GM18867 (cell line): ENCODE results near the gene KIR2DL4.
"Not testable (repeated sequence)": the region's sequence is repeated elsewhere in the genome, so short reads cannot be mapped to it uniquely, and the experiment has no call there.

Experiments
- ATAC-seq: cut with Tn5 transposase; IDR thresholded peaks from one replicate; pipeline ENCODE4 v1.9.1; 2021; ENCODE audit warnings: mild to moderate bottlenecking, moderate library complexity; ENCODE audit not compliant: unreplicated experiment

Gene KIR2DL4

DNA sequence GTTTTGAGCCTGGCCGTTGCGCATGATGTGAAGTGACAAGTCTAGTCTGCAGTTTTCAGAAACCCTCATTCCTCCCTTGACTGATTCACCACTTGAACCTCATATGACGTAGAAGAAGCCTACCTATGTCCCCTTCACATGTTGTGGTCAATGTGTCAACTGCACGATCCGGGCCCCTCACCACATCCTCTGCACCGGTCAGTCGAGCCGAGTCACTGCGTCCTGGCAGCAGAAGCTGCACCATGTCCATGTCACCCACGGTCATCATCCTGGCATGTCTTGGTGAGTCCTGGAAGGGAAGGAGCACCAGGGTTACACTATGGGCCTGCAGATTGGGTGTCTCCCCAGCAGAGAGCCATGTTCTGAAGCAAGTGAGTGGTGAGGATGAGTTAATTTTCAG lies at the start of gene KIR2DL4:
TSS of gene KIR2DL4 (plus strand) at position 201 of the 400 bp plus-strand sequence. CDS start at position 243, 42 bp downstream.
- ATAC-seq = no peak

- not testable (repeated sequence) for ATAC-seq
Measured at GRCh38 chr19:54756204-54757110, 47.0 kb upstream of the KIR2DL4 start.

DNA sequence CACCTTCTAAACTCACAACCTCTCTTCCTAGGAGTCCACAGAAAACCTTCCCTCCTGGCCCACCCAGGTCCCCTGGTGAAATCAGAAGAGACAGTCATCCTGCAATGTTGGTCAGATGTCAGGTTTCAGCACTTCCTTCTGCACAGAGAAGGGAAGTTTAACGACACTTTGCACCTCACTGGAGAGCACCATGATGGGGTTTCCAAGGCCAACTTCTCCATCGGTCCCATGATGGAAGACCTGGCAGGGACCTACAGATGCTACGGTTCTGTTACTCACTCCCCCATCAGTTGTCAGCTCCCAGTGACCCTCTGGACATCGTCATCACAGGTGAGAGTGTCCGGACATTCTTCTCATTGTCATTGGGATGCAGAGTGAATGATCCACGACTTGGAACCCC lies 44.8 kb upstream of the KIR2DL4 start:
- ATAC-seq = not testable (repeated sequence)

GRCh38 chr19:54764219-54764618 lies 39.2 kb upstream of the KIR2DL4 start:
- not testable (repeated sequence) for ATAC-seq

DNA sequence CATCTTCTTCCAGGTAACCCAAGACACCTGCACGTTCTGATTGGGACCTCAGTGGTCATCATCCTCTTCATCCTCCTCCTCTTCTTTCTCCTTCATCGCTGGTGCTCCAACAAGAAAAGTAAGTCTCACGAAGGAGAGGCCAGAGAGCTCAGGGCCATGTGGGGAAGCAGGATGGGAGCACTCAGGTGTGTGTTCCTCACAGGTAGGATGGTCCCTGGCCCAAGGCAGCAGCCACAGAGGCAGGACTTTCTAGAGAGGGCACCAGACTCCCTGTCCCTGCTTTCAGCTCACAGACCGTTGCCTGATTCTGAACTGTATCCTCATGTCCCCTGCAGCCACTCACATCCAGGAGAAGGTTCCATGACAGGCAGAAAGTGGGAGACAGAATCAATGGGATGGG lies 36.9 kb upstream of the KIR2DL4 start:
- ATAC-seq = not testable (repeated sequence)

- not testable (repeated sequence) for ATAC-seq
Measured at GRCh38 chr19:54769646-54770045, 33.8 kb upstream of the KIR2DL4 start, which contains the start of gene KIR2DL1. Gene KIR2DL1 (plus strand): TSS chr19:54769793. CDS start chr19:54769851, 58 bp downstream.

GRCh38 chr19:54770511-54770910 lies 32.9 kb upstream of the KIR2DL4 start:
- not testable (repeated sequence) for ATAC-seq

- ATAC-seq = not testable (repeated sequence)
Measured at GRCh38 chr19:54771018-54771960, 32.1 kb upstream of the KIR2DL4 start.

DNA sequence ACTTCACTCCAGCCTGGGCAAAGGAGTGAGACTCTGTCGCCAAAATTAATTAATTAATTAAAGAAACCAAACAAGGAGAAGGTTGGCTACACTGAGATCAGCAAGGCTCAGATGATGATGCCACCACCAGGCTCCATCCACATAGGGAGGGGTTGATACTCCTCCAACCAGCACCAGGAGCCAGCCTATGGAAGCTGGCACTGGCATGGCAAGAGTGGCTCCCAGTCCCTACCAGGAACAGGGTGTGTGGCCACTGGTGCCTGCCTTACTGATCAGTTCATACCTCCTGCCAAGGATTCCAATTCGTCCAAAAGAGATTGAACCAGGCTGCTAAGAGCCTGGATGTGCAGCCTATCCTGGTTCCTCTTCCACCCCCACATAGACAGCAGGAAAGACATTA lies 30.7 kb upstream of the KIR2DL4 start:
- not testable (repeated sequence) for ATAC-seq

DNA sequence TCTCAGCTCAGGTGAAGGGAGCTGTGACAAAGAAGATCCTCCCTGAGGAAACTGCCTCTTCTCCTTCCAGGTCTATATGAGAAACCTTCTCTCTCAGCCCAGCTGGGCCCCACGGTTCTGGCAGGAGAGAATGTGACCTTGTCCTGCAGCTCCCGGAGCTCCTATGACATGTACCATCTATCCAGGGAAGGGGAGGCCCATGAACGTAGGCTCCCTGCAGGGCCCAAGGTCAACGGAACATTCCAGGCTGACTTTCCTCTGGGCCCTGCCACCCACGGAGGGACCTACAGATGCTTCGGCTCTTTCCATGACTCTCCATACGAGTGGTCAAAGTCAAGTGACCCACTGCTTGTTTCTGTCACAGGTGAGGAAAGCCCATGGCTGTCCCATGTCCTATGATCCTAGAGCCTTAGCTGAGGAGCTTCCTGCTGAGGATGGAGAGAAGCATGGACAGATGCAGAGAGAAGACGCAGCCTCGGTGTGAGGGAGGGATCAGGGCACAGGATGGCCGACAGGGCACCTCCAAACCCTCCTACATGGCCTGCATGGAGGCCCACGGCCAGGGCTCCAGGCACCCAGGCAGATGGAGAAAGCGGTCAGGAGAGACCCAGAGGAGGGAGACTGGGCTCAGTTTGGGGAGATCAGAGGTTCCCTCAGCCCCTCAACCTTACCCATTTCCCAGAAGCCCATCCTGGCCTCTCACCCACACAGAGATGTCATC lies 28.2 kb upstream of the KIR2DL4 start:
- not testable (repeated sequence) for ATAC-seq

- ATAC-seq = not testable (repeated sequence)
Measured at GRCh38 chr19:54775830-54776229, 27.6 kb upstream of the KIR2DL4 start.

GRCh38 chr19:54777851-54778250 lies 25.6 kb upstream of the KIR2DL4 start:
- ATAC-seq = not testable (repeated sequence)

DNA sequence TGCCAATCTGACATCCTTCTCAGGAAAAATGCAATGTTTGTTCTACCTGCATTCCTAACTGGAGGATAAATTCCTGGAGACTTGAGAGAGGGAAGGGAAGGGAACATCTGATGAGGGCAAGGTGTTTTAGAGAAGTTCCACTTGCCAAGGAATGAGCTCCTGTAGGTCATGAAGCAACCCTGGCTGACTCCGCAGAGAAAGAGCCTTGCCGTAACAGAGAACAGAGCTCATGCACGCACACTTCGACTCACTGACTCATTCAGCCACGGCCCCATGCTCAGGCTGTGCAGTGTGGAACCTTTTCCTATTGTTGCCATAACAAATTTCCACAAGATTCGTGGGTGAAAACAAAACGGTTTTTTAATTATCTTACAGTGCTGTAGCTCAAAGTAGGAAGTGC lies 24.5 kb upstream of the KIR2DL4 start:
- ATAC-seq = not testable (repeated sequence)

DNA sequence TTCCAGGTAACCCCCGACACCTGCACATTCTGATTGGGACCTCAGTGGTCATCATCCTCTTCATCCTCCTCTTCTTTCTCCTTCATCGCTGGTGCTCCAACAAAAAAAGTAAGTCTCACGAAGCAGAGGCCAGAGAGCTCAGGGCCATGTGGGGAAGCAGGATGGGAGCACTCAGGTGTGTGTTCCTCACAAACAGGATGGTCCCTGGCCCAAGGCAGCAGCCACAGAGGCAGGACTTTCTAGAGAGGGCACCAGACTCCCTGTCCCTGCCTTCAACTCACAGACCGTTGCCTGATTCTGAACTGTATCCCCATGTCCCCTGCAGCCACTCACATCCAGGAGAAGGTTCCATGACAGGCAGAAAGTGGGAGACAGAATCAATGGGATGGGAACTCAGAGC lies 20.5 kb upstream of the KIR2DL4 start:
- ATAC-seq = not testable (repeated sequence)

GRCh38 chr19:54786091-54786723 lies 17.2 kb upstream of the KIR2DL4 start:
- ATAC-seq = not testable (repeated sequence)

- not testable (repeated sequence) for ATAC-seq
Measured at GRCh38 chr19:54788154-54788553, 15.3 kb upstream of the KIR2DL4 start.

DNA sequence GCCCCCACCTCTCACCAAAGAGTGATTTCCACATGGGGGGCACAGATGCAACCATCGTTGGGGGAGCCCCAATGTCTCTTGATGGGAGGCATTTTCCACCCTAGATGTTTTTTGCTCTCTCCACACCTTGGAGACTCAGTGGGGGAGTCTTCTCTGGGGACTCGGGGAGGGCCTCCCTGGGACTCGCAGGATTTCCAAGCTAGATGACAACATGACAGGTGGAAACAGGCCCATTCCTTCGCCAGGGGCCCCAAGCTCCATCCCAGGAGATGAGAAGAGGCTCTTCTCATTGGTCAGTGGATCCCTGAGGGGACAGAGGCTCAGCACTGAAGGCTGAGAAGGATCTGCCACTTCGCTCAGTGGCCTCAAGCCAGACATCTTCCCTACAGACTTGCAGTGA lies 12.7 kb upstream of the KIR2DL4 start:
- no peak for ATAC-seq

DNA sequence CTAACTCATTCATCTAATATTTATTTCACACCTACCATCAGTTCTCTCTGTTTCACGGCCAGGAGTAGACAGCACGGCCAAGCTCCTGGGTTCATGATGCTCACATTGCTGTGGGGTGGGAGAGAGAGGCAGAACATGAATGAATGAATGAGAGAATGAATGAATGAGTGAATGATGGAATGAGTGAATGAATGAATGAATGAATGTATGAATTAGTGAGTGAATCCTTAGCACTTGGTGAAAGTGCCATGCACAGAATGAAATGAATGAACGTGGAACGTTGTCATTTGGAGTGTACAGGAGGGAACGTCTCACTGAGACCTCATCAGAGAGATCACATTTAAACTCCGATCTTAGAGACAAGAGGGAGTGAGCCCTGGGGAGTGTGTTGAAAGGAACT lies 11.9 kb upstream of the KIR2DL4 start:
- ATAC-seq = no peak

DNA sequence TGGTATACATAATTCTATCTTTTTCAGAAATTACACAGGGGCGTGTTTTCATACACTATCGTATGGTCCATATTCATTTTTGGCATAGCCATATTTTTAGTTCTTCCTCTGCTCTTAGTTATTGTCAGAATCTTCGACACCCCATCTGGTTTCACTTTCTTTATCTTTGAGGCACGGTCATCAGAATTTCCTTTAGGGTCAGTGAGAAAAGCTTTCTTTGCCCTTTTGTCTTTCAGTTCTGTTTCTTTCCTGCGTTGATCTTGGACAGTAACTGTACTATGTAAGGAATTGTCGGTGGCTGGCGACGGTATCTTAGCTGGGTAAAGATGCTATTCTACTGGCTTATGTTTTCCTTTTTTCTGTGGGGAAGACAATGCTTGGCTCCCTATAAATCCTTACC lies 10.6 kb upstream of the KIR2DL4 start:
- ATAC-seq = no peak

GRCh38 chr19:54795758-54796157 lies 7.7 kb upstream of the KIR2DL4 start:
- ATAC-seq = no peak
